IMR-90 (cell line): ENCODE data around the gene STRADA. TPM values are rescaled to one million over a fixed set of nuclear protein-coding genes. Genes with fewer than 3 reads are reported as not detected.

Experiments used
- ATAC-seq: fragments of 200-7000 bp; cut with Tn5 transposase; 2 replicates; pipeline ENCODE4 v1.9.1; 2020; ENCODE audit warnings: low read depth, mild to moderate bottlenecking, moderate library complexity
- BruUV-seq: library from RNA; stranded (reverse); fragments of 400-500 nt; replicated peaks from 2 replicates; lab custom pipeline; 2021; lab: Mats Ljungman, UMichigan
- CTCF ChIA-PET: fragments of 300-600 bp; formaldehyde crosslinking; extraction: SDS; loops from one replicate; lab custom pipeline; 2021; ENCODE audit warnings: antibody characterized with exemption; lab: Yijun Ruan, JAX
- POLR2A ChIA-PET: fragments of 300-600 bp; sonication (Branson Sonifier 250); formaldehyde crosslinking; loops from one replicate; lab custom pipeline; 2022; ENCODE audit warnings: antibody characterized with exemption; ENCODE audit not compliant: unreplicated experiment; lab: Charles Lee
- DNase-seq: peaks from one replicate; pipeline ENCODE4 v3.0.0; 2013
- H2AFZ ChIP-seq: replicated peaks from 2 replicates; pipeline ENCODE3; 2013; ENCODE audit warnings: low read length, mild to moderate bottlenecking; ENCODE audit not compliant: poor library complexity
- H2AK5ac ChIP-seq: 2 replicates; pipeline ENCODE4 v1.6.1; 2013; ENCODE audit warnings: low read depth, low read length, inconsistent platforms
- H2AK9ac ChIP-seq: replicated peaks from 2 replicates; pipeline ENCODE3; 2013; ENCODE audit warnings: mild to moderate bottlenecking, low read depth, low read length, moderate library complexity; ENCODE audit not compliant: poor library complexity
- H2BK120ac ChIP-seq: 2 replicates; pipeline ENCODE4 v1.6.1; 2013; ENCODE audit warnings: low read depth, low read length, inconsistent platforms
- H2BK15ac ChIP-seq: 3 replicates; pipeline ENCODE4 v1.6.1; 2013; ENCODE audit warnings: low read depth, low read length, inconsistent platforms
- H2BK20ac ChIP-seq: 2 replicates; pipeline ENCODE4 v1.6.1; 2013; ENCODE audit warnings: low read depth, mild to moderate bottlenecking, inconsistent platforms, low read length, moderate library complexity
- H2BK5ac ChIP-seq: 2 replicates; pipeline ENCODE4 v1.6.1; 2013; ENCODE audit warnings: mild to moderate bottlenecking, low read depth, low read length, inconsistent platforms; ENCODE audit not compliant: poor library complexity, severe bottlenecking
- H3K14ac ChIP-seq: replicated peaks from 2 replicates; pipeline ENCODE4 v1.6.1; 2013; ENCODE audit warnings: low read depth, low read length, inconsistent platforms
- H3K18ac ChIP-seq: 2 replicates; pipeline ENCODE4 v1.6.1; 2013; ENCODE audit warnings: low read depth, low read length, control low read depth
- H3K23ac ChIP-seq: 2 replicates; pipeline ENCODE4 v1.6.1; 2013; ENCODE audit warnings: low read depth, low read length, inconsistent platforms
- H3K27ac ChIP-seq: 2 replicates; pipeline ENCODE4 v1.5.1; 2013; ENCODE audit warnings: mild to moderate bottlenecking, control low read depth, low read length; ENCODE audit not compliant: insufficient read depth
- H3K27me3 ChIP-seq: 2 replicates; pipeline ENCODE4 v1.6.1; 2013; ENCODE audit warnings: low read length; ENCODE audit not compliant: control insufficient read depth, insufficient read depth
- H3K36me3 ChIP-seq: 2 replicates; pipeline ENCODE4 v1.6.1; 2013; ENCODE audit warnings: low read length, mixed read lengths; ENCODE audit not compliant: control insufficient read depth, insufficient read depth
- H3K4ac ChIP-seq: 2 replicates; pipeline ENCODE4 v1.6.1; 2013; ENCODE audit warnings: low read depth, low read length, inconsistent platforms
- H3K4me1 ChIP-seq: 2 replicates; pipeline ENCODE4 v1.6.1; 2013; ENCODE audit warnings: low read length, mixed read lengths; ENCODE audit not compliant: control insufficient read depth, insufficient read depth
- H3K4me2 ChIP-seq: 2 replicates; pipeline ENCODE4 v1.6.1; 2013; ENCODE audit warnings: low read depth, mild to moderate bottlenecking, control low read depth, low read length, moderate library complexity
- H3K4me3 ChIP-seq: 2 replicates; pipeline ENCODE4 v1.5.1; 2013; ENCODE audit warnings: low read depth, mild to moderate bottlenecking, control low read depth, low read length, moderate library complexity; ENCODE audit not compliant: insufficient read depth
- H3K56ac ChIP-seq: 2 replicates; pipeline ENCODE4 v1.6.1; 2013; ENCODE audit warnings: low read length, inconsistent platforms; ENCODE audit not compliant: insufficient read depth; ENCODE audit errors: extremely low read depth
- H3K79me1 ChIP-seq, 2 experiments: 2 replicates each; pipeline ENCODE4 v1.6.1; 2013; ENCODE audit warnings: low read length in 2 of 2, inconsistent platforms in 1 of 2, low read depth in 1 of 2
- H3K9ac ChIP-seq: 2 replicates; pipeline ENCODE4 v1.6.1; 2013; ENCODE audit warnings: low read depth, low read length, control low read depth
- H3K9me1 ChIP-seq: 2 replicates; pipeline ENCODE4 v1.6.1; 2013; ENCODE audit warnings: low read length, inconsistent platforms; ENCODE audit not compliant: insufficient read depth
- H3K9me3 ChIP-seq: 2 replicates; pipeline ENCODE4 v1.6.1; 2013; ENCODE audit warnings: low read length; ENCODE audit not compliant: control insufficient read depth, insufficient read depth
- H4K20me1 ChIP-seq: 2 replicates; pipeline ENCODE4 v1.6.1; 2013; ENCODE audit warnings: low read length, inconsistent platforms; ENCODE audit not compliant: insufficient read depth
- H4K5ac ChIP-seq: 2 replicates; pipeline ENCODE4 v1.6.1; 2013; ENCODE audit warnings: mild to moderate bottlenecking, low read depth, low read length, control low read depth
- H4K8ac ChIP-seq, 2 experiments: 2 replicates each; pipeline ENCODE4 v1.6.1; 2013; ENCODE audit warnings: low read depth in 2 of 2, low read length in 2 of 2, control low read depth in 1 of 2, inconsistent platforms in 1 of 2
- H4K91ac ChIP-seq: 2 replicates; pipeline ENCODE4 v1.6.1; 2013; ENCODE audit warnings: low read depth, low read length, inconsistent platforms; ENCODE audit not compliant: insufficient read depth
- BHLHE40 ChIP-seq: fragments of 150-350 bp; IDR thresholded peaks from 2 replicates; pipeline ENCODE4 v1.6.1; 2016; ENCODE audit warnings: mild to moderate bottlenecking, low read depth, low read length
- CEBPB ChIP-seq: IDR thresholded peaks from 2 replicates; pipeline ENCODE4 v1.6.1; 2012; ENCODE audit warnings: low read depth, low read length, improper control_type of control experiment
- CHD1 ChIP-seq: IDR thresholded peaks from 2 replicates; pipeline ENCODE4 v1.6.1; 2012; ENCODE audit warnings: low read depth, low read length, improper control_type of control experiment
- CTCF ChIP-seq: conservative IDR thresholded peaks from 2 replicates; pipeline ENCODE4 v1.5.1; 2012; ENCODE audit warnings: mild to moderate bottlenecking, low read depth, low read length, improper control_type of control experiment
- FOS ChIP-seq: fragments of 150-350 bp; IDR thresholded peaks from 2 replicates; pipeline ENCODE4 v1.6.1; 2016; ENCODE audit warnings: low read depth, low read length
- MAFK ChIP-seq: IDR thresholded peaks from 2 replicates; pipeline ENCODE4 v1.6.1; 2012; ENCODE audit warnings: low read depth, low read length, improper control_type of control experiment
- MAZ ChIP-seq: IDR thresholded peaks from 2 replicates; pipeline ENCODE4 v1.6.1; 2012; ENCODE audit warnings: low read depth, mild to moderate bottlenecking, low read length, improper control_type of control experiment, moderate library complexity, borderline replicate concordance
- MXI1 ChIP-seq: IDR thresholded peaks from 2 replicates; pipeline ENCODE4 v1.6.1; 2012; ENCODE audit warnings: low read depth, mild to moderate bottlenecking, low read length, moderate library complexity, borderline replicate concordance
- NFE2L2 ChIP-seq: fragments of 150-350 bp; IDR thresholded peaks from 2 replicates; pipeline ENCODE4 v1.6.1; 2016; ENCODE audit warnings: low read depth, mild to moderate bottlenecking, low read length
- POLR2A ChIP-seq: IDR thresholded peaks from 2 replicates; pipeline ENCODE4 v1.6.1; 2012; ENCODE audit warnings: mild to moderate bottlenecking, low read depth, low read length
- RAD21 ChIP-seq: IDR thresholded peaks from 2 replicates; pipeline ENCODE4 v1.6.1; 2012; ENCODE audit warnings: low read length, improper control_type of control experiment
- RCOR1 ChIP-seq: IDR thresholded peaks from 2 replicates; pipeline ENCODE4 v1.6.1; 2012; ENCODE audit warnings: mild to moderate bottlenecking, low read length, improper control_type of control experiment; ENCODE audit not compliant: insufficient replicate concordance
- RFX5 ChIP-seq: IDR thresholded peaks from 2 replicates; pipeline ENCODE4 v1.8.0; 2012; ENCODE audit warnings: low read depth, mild to moderate bottlenecking, low read length, moderate library complexity
- SMC3 ChIP-seq: fragments of 150-350 bp; IDR thresholded peaks from 2 replicates; pipeline ENCODE4 v1.6.1; 2016; ENCODE audit warnings: low read depth, mild to moderate bottlenecking, antibody characterized with exemption, low read length, moderate library complexity
- WGBS, 2 experiments: methylation state at CpG; one replicate each; pipeline versions ENCODE4 v1.1.5 to v1.1.7; 2013; ENCODE audit warnings: missing lambda C conversion rate in 2 of 2; ENCODE audit not compliant: insufficient read length in 1 of 2; ENCODE audit errors: extremely low coverage in 2 of 2; 5-methylcytosine and 5-hydroxymethylcytosine counted together
- dilution Hi-C: fragments of 300-500 bp; cut with HindIII; formaldehyde crosslinking; loops from one replicate; pipeline ENCODE4 v1.14.3; 2018; ENCODE audit warnings: low sequenced_read_pairs; ENCODE audit not compliant: unreplicated experiment
- in situ Hi-C: fragments of 300-500 bp; cut with MboI; formaldehyde crosslinking; loops from 3 replicates; pipeline ENCODE4 v1.14.3; 2019; ENCODE audit warnings: low sequenced_read_pairs, inconsistent platforms, mixed read lengths
- intact Hi-C: fragments of 100-400 bp; cut with micrococcal nuclease; formaldehyde crosslinking; loops from 2 replicates; pipeline ENCODE4 v1.10.0; 2022
- polyA plus RNA-seq, 3 experiments: library from polyadenylated mRNA; depleted of rRNA; stranded (reverse); fragments of >200 nt; gene quantifications; 2 replicates each; pipeline ENCODE4 v1.2.3, GENCODE V29; 2012; ENCODE audit warnings: low replicate concordance in 1 of 3
- total RNA-seq: library from RNA; depleted of rRNA; stranded (reverse); fragments of >200 nt; gene quantifications from 2 replicates; pipeline ENCODE4 v1.2.3, GENCODE V29; 2012
- TF ChIP-seq, protein P1 (sequence below): fragments of 150-350 bp; IDR thresholded peaks from 2 replicates; pipeline ENCODE4 v1.6.1; 2016; ENCODE audit warnings: low read depth, mild to moderate bottlenecking, low read length, moderate library complexity, borderline replicate concordance
- TF ChIP-seq, protein P2 (sequence below): fragments of 150-350 bp; IDR thresholded peaks from 2 replicates; pipeline ENCODE4 v1.6.1; 2017; ENCODE audit warnings: mild to moderate bottlenecking, antibody characterized with exemption, low read length, low read depth

Gene STRADA
- total and polyA plus RNA-seq, 2 of the 4 experiments (the other 2 are of a cell fraction): 19.9 to 30.9 TPM

GRCh38 chr17:63657786-63658185 is 83.8 kb downstream of the STRADA start:
- H3K18ac ChIP-seq: no peak overlapping the region
- POLR2A ChIA-PET: no interaction called here
- WGBS, 2 experiments: no CpG with 5 or more reads among the region's 3 CpGs
- H4K5ac ChIP-seq: no peak overlapping the region
- no peak overlapping the region for H2BK5ac ChIP-seq
- peaks cover 19% of the 10 kb centered on the region for H3K36me3 ChIP-seq
- in situ Hi-C loops (no loop called here), dilution Hi-C loops (no loop called here), intact Hi-C loops (no loop called here)
- H3K56ac ChIP-seq: no peak overlapping the region
- no peaks in the 10 kb centered on the region for H3K9me3 ChIP-seq
- no peak for DNase-seq
- H3K27ac ChIP-seq: no peak overlapping the region
- TF ChIP-seq, protein P1, sequence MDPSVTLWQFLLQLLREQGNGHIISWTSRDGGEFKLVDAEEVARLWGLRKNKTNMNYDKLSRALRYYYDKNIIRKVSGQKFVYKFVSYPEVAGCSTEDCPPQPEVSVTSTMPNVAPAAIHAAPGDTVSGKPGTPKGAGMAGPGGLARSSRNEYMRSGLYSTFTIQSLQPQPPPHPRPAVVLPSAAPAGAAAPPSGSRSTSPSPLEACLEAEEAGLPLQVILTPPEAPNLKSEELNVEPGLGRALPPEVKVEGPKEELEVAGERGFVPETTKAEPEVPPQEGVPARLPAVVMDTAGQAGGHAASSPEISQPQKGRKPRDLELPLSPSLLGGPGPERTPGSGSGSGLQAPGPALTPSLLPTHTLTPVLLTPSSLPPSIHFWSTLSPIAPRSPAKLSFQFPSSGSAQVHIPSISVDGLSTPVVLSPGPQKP: no peak
- TF ChIP-seq BHLHE40: no peak
- TF ChIP-seq SMC3: no peak
- TF ChIP-seq FOS: no peak
- no peak for TF ChIP-seq MAZ
- no peak for TF ChIP-seq RAD21
- no peak for TF ChIP-seq NFE2L2
- TF ChIP-seq, protein P2, sequence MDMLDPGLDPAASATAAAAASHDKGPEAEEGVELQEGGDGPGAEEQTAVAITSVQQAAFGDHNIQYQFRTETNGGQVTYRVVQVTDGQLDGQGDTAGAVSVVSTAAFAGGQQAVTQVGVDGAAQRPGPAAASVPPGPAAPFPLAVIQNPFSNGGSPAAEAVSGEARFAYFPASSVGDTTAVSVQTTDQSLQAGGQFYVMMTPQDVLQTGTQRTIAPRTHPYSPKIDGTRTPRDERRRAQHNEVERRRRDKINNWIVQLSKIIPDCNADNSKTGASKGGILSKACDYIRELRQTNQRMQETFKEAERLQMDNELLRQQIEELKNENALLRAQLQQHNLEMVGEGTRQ: no peak
- TF ChIP-seq RFX5: no peak
- TF ChIP-seq MXI1: no peak
- no peak for TF ChIP-seq CHD1
- TF ChIP-seq CEBPB: no peak
- no peak for TF ChIP-seq RCOR1
- TF ChIP-seq CTCF: no peak
- TF ChIP-seq POLR2A: no peak
- TF ChIP-seq MAFK: no peak
- no peak overlapping the region for H3K4ac ChIP-seq
- H4K20me1 ChIP-seq: no peaks in the 10 kb centered on the region
- no peak overlapping the region for H3K4me3 ChIP-seq
- H2AK9ac ChIP-seq: no peak overlapping the region
- peaks cover 0 to 9% of the 10 kb centered on the region in 2 experiments; a peak in 2 of 4 replicates for H3K79me1 ChIP-seq
- no peak overlapping the region for H2BK120ac ChIP-seq
- H4K91ac ChIP-seq: no peak overlapping the region
- no peaks in the 10 kb centered on the region for H3K27me3 ChIP-seq
- no peak overlapping the region for H2AK5ac ChIP-seq
- H2BK20ac ChIP-seq: no peak overlapping the region
- H3K23ac ChIP-seq: no peak overlapping the region
- no peak overlapping the region for H2AFZ ChIP-seq
- no peak overlapping the region for H3K4me2 ChIP-seq
- no peak overlapping the region for H3K9ac ChIP-seq
- no peaks in the 10 kb centered on the region for H3K4me1 ChIP-seq
- H2BK15ac ChIP-seq: no peak overlapping the region
- ATAC-seq: no peak
- H4K8ac ChIP-seq: no peak overlapping the region
- H3K9me1 ChIP-seq: peaks cover 7% of the 10 kb centered on the region; the same call in 1 of the 2 replicates
- no TSS peak for BruUV-seq
- H3K14ac ChIP-seq: no peak overlapping the region
- CTCF ChIA-PET: interaction anchor here (0.6 kb wide), 1 partner anchor 48 kb away, joined by 4 read pairs; no protein-coding TSS in a partner anchor
